Right ventricle myocardium inferior (tissue), 1 donor: ENCODE results near the gene RAB36. TPM values are rescaled to one million over a fixed set of nuclear protein-coding genes. Genes with fewer than 3 reads are reported as not detected.

Source experiments
- ATAC-seq: fragments of 200-7000 bp; cut with Tn5 transposase; one replicate; pipeline ENCODE4 v1.9.1; 2020; ENCODE audit warnings: mild to moderate bottlenecking, moderate library complexity
- DNase-seq: peaks from one replicate; pipeline ENCODE4 v3.0.0; 2021; ENCODE audit errors: missing footprints
- intact Hi-C: fragments of 100-400 bp; cut with DNase I; formaldehyde crosslinking; loops from one replicate; pipeline ENCODE4 v1.11.0; 2022
- total RNA-seq: library from RNA; stranded (reverse); fragmentation: NEBNext Ultra II Directional; extraction: Animal tissue kit (Norgen Biotek cat#: 25700); gene quantifications from one replicate; pipeline ENCODE4 v1.2.1, GENCODE V29; 2021
- donor health status: DM: no; HTN: yes; CAD: no; lungs with severe emphysema.

The RAB36 gene
- total RNA-seq, 1 donor from 2014 or later: 0.54 TPM

DNA sequence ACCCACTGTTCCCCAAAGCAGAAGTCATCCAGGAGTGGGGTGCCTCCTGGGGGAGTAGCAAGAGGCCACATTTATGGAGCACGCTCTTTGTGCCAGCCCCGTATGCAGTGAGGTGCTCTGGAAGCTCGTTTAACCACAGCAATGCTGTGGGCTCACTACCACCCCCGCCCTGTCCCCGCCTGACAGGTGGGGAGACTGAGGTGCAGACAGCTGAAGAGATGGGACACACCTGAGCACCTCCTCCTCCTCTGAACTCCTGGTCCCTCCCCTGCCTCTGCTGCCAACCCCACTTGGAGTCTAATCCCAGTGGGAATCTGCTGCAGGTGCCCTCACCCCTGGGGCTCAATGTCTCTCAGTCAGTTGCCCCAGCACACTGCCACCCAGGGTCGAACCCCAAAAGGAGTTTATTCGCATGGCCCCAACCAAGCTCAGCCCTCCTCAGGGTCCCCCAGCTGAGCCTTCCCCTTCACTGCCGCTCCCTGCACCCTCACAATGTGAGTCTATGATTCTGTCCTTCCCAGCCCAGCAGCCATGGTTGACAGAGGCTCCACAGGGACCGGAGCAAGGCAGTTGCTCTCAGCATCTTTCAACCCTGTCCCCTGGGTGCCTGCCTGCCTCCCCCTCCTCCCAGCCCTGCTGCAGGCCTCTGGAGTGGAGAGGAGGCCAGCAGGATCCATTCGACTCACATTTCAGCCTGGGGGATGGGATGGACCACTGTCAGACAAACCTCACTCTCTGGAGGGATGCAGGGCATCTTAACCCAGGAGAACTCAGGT, 21.8 kb downstream of the RAB36 start:
- intact Hi-C loops: no loop called here
- no peak for DNase-seq
- ATAC-seq: no peak

DNA sequence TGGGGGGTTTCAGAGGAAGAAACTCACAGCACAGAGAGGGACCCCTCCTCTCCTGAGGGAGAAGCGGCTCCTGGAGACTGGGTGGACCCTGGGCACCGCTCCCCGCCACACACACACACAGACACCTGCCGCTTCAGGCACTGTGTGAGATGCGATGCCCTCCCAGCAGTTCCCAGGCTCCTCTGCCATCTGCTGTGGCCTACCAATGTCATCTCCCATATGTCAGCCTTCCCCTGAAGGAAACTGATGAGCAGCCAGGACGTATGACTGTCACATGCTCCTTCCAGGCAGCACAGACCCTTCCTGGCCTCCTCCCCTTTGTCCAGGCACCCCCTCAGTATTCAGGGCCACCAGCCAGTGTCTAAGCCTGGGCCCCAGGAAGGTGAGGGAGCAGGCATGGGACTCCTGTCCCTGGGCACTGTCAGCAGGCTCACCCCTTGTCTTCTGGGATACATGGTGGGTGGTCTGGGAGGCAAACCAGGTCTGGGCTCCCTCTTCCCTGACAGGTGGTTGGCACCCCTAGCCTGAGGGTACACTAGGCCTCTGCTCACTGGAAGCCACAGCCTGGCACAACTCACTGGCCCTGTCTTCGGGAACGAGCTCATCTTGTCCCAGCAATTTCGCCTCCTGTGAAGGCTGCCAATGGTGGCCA, 23.2 kb downstream of the RAB36 start:
- ATAC-seq: no peak
- no peak for DNase-seq
- intact Hi-C loops: no loop called here

DNA sequence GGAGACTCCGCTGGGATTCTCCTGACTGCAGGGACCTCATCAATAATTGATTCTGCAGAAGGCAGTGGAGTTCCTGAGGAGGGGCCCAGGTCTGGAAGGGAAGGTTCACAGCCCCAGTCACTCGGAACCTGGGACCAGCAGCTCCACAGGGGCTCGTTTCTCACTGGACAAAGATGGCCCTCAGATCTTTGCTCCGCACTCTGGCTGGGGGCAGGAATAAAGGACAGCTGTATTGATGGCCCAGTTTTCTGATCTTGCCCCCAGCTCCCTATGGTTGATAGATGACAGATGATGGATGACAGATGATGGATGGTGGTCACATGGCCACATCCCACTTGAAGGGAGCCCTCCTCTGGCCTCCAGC, 23.7 kb downstream of the RAB36 start:
- DNase-seq: no peak
- ATAC-seq: no peak
- intact Hi-C loops: no loop called here

DNA sequence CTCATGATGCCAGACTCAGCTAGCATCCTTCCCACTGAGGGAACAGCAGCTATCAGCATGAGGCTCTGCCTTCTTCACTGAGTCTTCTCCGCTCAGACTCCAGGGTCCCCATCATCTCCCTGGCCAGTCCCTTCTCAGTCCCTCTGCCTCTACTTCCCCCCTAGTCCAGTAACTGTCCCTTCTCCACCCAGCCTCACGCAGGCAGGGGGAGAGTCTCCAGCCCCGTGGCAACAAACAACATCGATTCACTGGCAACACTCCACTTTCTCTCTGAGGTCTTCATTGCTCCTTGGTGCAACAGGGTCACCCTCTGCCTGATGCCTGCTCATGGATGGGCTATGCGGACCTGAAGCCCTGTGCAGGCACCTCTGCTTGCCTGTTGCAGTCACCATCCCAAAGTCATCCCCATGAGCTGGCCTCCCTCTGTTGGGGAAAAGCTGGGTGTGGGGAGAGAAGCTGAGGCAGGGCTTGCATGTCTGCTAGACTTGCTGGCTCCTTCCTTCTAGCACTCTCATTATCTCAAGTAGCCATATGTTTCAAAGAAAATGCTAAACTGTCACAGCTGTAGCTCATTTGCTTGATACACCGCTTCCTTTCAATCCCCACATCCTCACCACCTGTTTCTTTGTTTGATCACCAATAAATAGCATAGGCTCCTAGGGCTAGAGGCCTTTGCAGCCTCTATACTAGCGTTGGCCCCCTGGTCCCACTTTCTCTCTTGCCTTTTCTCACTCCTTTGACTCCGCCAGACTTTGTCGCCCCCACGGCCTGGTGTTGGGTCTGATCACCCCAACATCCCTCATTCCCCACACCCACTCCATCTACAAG, 30.8 kb downstream of the RAB36 start:
- no peak for DNase-seq
- ATAC-seq: no peak
- intact Hi-C loops: loop anchor here (10.0 kb wide), 1 partner anchor 359 kb away; no protein-coding TSS in a partner anchor

DNA sequence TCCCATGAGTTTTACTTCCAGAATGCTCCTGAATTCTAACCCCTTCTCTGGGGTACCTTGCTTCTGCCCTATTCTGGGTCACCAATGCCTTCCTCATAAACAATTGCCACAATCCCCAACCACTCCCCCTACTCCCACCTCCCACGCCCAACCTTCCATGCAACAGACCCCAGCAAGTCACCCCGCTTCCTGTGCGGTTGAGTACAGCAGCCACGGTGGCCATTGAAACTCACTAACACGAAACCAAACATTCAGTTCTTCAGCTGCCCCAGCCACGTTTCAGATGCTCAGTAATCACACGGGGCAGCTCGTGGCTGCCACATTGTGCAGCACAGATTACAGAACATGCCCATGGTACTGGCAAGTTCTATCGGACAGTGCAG, 31.4 kb downstream of the RAB36 start:
- ATAC-seq (no peak), DNase-seq (no peak)
- intact Hi-C loops: loop anchor here (10.0 kb wide), 1 partner anchor 358 kb away; no protein-coding TSS in a partner anchor

DNA sequence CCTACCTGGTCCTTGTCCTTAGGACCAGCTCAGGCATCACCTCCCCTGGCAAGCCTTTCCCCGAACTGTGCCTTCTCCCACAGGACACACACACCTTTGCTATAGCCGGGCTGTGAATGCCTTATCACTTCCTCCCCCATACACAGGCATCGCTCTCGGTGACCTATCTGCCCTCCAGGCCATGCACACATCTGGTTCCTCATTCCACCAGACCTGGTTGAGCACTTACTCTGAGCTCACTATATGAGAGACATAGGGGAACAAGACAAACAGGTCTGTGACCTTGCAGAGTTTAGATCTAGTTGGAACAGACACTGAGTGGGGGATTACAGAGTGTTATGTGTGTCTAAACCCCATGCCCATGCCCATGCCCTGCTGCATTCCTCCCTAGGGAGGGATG, 31.9 kb downstream of the RAB36 start:
- DNase-seq (no peak), ATAC-seq (no peak)
- intact Hi-C loops: loop anchor here (10.0 kb wide), 1 partner anchor 358 kb away; no protein-coding TSS in a partner anchor

- peak; percentile 88 for DNase-seq
- intact Hi-C loops: loop anchor here (1.0 to 10.0 kb wide), 3 partner anchors 104 to 356 kb away; no protein-coding TSS in a partner anchor
- ATAC-seq: peak; percentile 62
Measured at GRCh38 chr22:23178512-23179254, 33.4 kb downstream of the RAB36 start.

- intact Hi-C loops: loop anchor here (5.0 to 10.0 kb wide), 2 partner anchors 48 to 355 kb away; no protein-coding TSS in a partner anchor
- DNase-seq: no peak
- ATAC-seq: peak; percentile 37
Measured at GRCh38 chr22:23179381-23180299, 34.4 kb downstream of the RAB36 start.

DNA sequence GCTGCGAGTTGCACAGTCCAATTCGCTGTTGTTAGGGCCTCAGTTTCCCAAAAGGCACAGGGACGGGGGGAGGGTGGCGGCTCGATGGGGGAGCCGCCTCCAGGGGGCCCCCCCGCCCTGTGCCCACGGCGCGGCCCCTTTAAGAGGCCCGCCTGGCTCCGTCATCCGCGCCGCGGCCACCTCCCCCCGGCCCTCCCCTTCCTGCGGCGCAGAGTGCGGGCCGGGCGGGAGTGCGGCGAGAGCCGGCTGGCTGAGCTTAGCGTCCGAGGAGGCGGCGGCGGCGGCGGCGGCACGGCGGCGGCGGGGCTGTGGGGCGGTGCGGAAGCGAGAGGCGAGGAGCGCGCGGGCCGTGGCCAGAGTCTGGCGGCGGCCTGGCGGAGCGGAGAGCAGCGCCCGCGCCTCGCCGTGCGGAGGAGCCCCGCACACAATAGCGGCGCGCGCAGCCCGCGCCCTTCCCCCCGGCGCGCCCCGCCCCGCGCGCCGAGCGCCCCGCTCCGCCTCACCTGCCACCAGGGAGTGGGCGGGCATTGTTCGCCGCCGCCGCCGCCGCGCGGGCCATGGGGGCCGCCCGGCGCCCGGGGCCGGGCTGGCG, 35.1 kb downstream of the RAB36 start, which contains the start of gene BCR:
Gene BCR, plus strand, starts transcription at position 209 of the 592 bp plus-strand sequence. CDS start 452 bp downstream, outside the sequence.
- intact Hi-C loops: loop anchor here (5.0 kb wide), 1 partner anchor 47 kb away; no protein-coding TSS in a partner anchor
- peak; percentile 92 for ATAC-seq
- DNase-seq: peak; percentile 87

GRCh38 chr22:23180893-23181720, 35.8 kb downstream of the RAB36 start:
- intact Hi-C loops: loop anchor here (5.0 kb wide), 1 partner anchor 46 kb away; no protein-coding TSS in a partner anchor
- DNase-seq (no peak), ATAC-seq (no peak)

- intact Hi-C loops: loop anchor here (5.0 kb wide), 1 partner anchor 45 kb away; no protein-coding TSS in a partner anchor
- ATAC-seq: no peak
- no peak for DNase-seq
Measured at GRCh38 chr22:23181721-23182308, 36.5 kb downstream of the RAB36 start.

GRCh38 chr22:23182309-23183060, 37.2 kb downstream of the RAB36 start:
- no peak for ATAC-seq
- intact Hi-C loops: loop anchor here (5.0 kb wide), 1 partner anchor 45 kb away; no protein-coding TSS in a partner anchor
- no peak for DNase-seq

DNA sequence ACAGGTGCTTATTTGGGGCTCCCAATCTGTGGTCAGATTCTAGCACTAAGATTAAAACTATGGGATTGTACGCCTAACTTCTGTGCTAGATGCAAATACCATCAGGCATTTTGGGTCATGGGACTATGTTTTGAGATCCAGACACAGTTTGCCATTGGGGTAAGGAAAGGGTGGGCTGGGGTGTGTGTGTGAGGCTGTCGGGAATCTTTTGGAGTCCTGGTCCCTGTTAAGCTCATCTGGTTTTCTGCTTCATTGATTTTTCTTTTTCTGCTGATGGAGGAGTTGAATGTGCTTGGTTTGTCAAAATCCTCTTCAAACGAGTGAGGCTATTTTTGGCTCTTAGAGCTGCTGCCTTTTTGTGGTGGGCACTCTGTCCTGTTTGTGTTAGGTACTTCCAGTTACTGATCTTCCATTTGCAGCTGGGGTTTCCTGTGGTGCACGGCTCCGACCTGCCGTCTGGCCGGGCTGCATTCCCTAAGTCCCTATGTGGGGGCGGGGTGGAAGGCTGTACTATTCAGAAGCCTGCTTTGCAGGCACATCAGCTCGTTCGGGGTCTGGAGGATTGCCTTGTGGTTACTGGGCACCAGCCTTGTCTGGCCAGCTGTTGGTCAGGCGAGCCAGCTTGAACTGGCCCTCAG, 37.9 kb downstream of the RAB36 start:
- DNase-seq (no peak), ATAC-seq (no peak)
- intact Hi-C loops: loop anchor here (5.0 kb wide), 1 partner anchor 44 kb away; no protein-coding TSS in a partner anchor

GRCh38 chr22:23184100-23184763, 39.0 kb downstream of the RAB36 start:
- intact Hi-C loops: loop anchor here (5.0 kb wide), 1 partner anchor 43 kb away; no protein-coding TSS in a partner anchor
- DNase-seq: no peak
- ATAC-seq: no peak
